PFSK-1 (cell line): Measurements from ENCODE around the gene GHR.

ENCODE experiments used
- FOXP2 ChIP-seq: optimal IDR thresholded peaks from 2 replicates; pipeline ENCODE3; 2011; ENCODE audit warnings: borderline replicate concordance, control low read depth, inconsistent platforms; ENCODE audit not compliant: insufficient read depth; ENCODE audit errors: extremely low read length, extremely low read depth
- POLR2AphosphoS5 ChIP-seq: IDR thresholded peaks from 2 replicates; pipeline ENCODE4 v1.6.1; 2012; ENCODE audit warnings: low read depth, mild to moderate bottlenecking, control low read depth, low read length, moderate library complexity
- SIN3A ChIP-seq: IDR thresholded peaks from 2 replicates; pipeline ENCODE4 v1.6.1; 2012; ENCODE audit warnings: mild to moderate bottlenecking, low read length, moderate library complexity, borderline replicate concordance; ENCODE audit not compliant: insufficient read depth
- TAF1 ChIP-seq: IDR thresholded peaks from 2 replicates; pipeline ENCODE4 v1.6.1; 2012; ENCODE audit warnings: low read length, control low read depth, borderline replicate concordance; ENCODE audit not compliant: insufficient read depth
- TF ChIP-seq, protein P1 (sequence below), 2 experiments: IDR thresholded peaks; 2 replicates each; pipeline versions ENCODE4 v1.6.1 to v1.8.0; 2011 to 2012; ENCODE audit warnings: low read depth in 2 of 2, low read length in 2 of 2, control low read depth in 1 of 2, inconsistent platforms in 1 of 2, mild to moderate bottlenecking in 1 of 2, moderate library complexity in 1 of 2; ENCODE audit not compliant: insufficient read depth in 1 of 2

GHR gene

GRCh38 chr5:42586625-42587024 is 163.4 kb downstream of the GHR start:
- TF ChIP-seq POLR2AphosphoS5 (no peak), FOXP2 (no peak), SIN3A (no peak), TAF1 (no peak)
- TF ChIP-seq, protein P1, sequence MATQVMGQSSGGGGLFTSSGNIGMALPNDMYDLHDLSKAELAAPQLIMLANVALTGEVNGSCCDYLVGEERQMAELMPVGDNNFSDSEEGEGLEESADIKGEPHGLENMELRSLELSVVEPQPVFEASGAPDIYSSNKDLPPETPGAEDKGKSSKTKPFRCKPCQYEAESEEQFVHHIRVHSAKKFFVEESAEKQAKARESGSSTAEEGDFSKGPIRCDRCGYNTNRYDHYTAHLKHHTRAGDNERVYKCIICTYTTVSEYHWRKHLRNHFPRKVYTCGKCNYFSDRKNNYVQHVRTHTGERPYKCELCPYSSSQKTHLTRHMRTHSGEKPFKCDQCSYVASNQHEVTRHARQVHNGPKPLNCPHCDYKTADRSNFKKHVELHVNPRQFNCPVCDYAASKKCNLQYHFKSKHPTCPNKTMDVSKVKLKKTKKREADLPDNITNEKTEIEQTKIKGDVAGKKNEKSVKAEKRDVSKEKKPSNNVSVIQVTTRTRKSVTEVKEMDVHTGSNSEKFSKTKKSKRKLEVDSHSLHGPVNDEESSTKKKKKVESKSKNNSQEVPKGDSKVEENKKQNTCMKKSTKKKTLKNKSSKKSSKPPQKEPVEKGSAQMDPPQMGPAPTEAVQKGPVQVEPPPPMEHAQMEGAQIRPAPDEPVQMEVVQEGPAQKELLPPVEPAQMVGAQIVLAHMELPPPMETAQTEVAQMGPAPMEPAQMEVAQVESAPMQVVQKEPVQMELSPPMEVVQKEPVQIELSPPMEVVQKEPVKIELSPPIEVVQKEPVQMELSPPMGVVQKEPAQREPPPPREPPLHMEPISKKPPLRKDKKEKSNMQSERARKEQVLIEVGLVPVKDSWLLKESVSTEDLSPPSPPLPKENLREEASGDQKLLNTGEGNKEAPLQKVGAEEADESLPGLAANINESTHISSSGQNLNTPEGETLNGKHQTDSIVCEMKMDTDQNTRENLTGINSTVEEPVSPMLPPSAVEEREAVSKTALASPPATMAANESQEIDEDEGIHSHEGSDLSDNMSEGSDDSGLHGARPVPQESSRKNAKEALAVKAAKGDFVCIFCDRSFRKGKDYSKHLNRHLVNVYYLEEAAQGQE (IDR thresholded peaks at IDR 0.05; ENCODE audit: insufficient read depth in 1 of 2, low read depth in 2 of 2, low read length in 2 of 2): no peak

DNA sequence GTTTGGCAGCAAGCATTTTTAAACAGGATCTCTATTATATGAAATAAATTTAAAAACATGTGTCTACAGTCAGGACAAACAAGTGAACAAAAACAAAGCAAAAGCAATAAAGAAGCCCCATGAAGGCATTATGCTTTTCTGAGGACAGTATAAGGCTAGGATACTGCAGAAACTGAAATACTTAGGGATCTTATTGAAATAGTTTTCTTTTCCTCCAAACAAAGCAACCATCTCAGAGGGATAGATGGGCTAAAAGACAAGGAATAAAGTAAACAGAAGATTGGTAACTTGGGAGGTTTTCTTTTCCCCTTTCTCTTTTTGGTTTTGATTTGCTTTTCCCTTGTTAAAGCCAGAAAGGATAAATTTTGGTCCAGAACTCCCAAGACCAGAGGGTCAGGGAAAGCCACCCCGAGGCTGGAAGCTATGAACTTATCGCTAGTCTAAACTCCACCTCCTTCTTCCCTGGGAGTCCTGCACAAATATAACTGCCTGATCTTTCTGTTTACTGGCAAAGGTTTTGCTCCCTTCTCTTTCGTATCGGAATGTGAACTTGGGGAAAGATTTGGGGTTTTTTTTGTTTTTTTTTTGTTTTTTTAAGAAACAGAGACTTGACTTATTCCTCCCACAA is 164.0 kb downstream of the GHR start:
- TF ChIP-seq TAF1 (no peak), POLR2AphosphoS5 (no peak), SIN3A (no peak), FOXP2 (no peak)
- TF ChIP-seq, protein P1 (IDR thresholded peaks at IDR 0.05; ENCODE audit: insufficient read depth in 1 of 2, low read depth in 2 of 2, low read length in 2 of 2): no peak

DNA sequence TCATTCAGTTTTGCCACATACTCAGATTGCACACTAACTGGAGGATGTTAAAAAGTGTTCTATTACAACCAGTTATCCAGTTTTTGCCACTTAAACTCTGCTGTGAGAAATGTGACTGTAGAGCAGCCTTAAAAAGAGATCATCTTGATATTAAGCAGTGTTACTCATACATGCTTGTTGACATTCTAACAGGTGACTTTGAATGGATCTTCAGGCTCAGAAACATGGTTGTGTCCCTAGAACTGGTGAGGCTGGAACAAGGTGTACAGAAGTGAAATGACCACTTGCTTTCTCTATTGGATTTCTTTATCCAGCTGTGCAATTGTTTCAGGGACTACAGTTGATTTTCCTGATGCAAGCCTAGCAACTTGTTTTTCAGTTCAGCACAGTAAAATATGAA is 167.3 kb downstream of the GHR start:
- TF ChIP-seq, protein P1 (IDR thresholded peaks at IDR 0.05; ENCODE audit: insufficient read depth in 1 of 2, low read depth in 2 of 2, low read length in 2 of 2): no peak
- TF ChIP-seq FOXP2 (no peak), TAF1 (no peak), POLR2AphosphoS5 (no peak), SIN3A (no peak)

GRCh38 chr5:42591015-42591414 is 167.8 kb downstream of the GHR start:
- TF ChIP-seq FOXP2: no peak

GRCh38 chr5:42592401-42593140 is 169.3 kb downstream of the GHR start:
- TF ChIP-seq TAF1 (no peak), SIN3A (no peak), FOXP2 (no peak), POLR2AphosphoS5 (no peak)
- TF ChIP-seq, protein P1 (IDR thresholded peaks at IDR 0.05; ENCODE audit: insufficient read depth in 1 of 2, low read depth in 2 of 2, low read length in 2 of 2): no peak

DNA sequence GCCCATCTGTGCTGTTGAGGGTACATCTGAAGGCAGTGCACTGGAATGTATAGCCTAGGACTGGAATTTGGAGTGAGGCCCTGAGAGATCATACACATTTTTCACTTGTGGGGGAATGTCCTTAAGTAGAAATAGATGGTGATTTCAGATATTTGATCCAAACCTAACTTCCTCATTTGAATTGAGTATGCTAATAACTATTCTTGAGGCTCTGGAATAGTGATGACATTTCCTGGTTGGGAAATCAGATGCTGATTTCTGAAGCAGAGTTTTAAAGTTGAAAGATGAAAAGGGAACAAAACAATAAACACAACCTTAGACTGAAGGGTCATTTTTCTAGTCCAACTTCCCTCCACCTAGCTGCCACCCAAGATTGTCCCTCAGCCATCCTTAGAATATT is 170.4 kb downstream of the GHR start:
- TF ChIP-seq POLR2AphosphoS5: no peak
- TF ChIP-seq FOXP2: no peak
- no peak for TF ChIP-seq SIN3A
- TF ChIP-seq, protein P1 (IDR thresholded peaks at IDR 0.05; ENCODE audit: insufficient read depth in 1 of 2, low read depth in 2 of 2, low read length in 2 of 2): no peak
- TF ChIP-seq TAF1: no peak
